Central memory CD4-positive, alpha-beta T cell (primary cell): ENCODE data around the gene CD300LF.

ENCODE experiments used
- DNase-seq: peaks from one replicate; pipeline ENCODE4 v3.0.0; 2022
- total RNA-seq, 3 experiments: gene quantifications; one replicate each; lab custom pipeline; 2026; lab: John Stamatoyannopoulos, UW

The CD300LF gene
- 0 reads per million in 3 experiments for total RNA-seq

DNA sequence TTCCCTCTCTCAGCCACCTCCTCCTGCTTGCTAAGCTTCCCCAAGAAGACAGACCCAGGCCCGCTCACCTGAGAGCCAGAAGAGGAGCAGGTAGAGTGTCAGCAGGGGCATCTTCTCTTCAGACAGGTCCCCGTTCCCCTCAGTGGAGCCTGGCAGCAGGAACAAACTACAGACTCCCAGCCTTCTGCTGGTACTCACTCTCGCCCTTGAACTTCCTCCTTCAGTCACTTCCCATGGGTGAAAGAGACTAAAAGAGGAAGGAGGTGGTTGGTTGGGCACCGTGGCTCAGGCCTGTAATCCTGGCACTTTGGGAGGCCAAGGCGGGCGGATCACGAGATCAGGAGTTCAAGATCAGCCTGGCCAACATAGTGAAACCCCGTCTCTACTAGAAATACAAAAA lies at the start of gene CD300LF:
CD300LF (minus strand) TSS at position 168 of the 400 bp plus-strand sequence; CDS start at position 111, 57 bp downstream.
- DNase-seq = no peak

DNA sequence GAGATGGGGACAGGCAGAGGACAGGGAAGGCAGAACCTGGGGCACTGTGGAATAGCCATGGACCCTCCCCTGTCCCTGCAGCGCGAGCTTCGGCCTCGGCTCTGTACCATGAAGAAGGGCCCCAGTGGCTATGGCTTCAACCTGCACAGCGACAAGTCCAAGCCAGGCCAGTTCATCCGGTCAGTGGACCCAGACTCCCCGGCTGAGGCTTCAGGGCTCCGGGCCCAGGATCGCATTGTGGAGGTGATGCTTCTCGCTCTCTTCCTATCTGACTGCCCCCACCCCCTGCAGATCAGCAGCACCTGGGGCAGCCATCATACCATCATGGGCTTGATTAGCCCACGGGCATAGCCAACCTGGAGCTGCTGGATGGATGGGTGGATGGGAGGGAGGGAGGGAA lies 49.2 kb upstream of the CD300LF start:
- no peak for DNase-seq

DNA sequence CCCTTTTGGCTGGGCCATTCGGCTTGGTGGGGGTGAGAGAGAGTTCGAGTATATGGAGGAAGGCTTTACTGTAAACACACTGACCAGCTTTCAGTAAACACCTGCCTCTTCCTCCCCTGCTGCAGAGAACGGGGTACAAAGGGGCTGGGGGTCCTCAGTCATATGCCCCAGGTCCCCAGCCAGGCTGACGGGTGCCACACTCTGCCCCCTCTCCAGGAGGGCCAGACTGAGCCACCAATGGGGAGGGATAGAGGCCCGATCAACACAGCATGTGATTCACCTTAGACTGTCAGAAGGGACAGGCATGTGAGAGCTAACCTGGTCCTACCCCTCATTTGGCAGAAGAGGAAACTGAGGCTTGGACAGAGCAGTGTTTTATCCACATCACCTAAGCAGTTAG lies 48.7 kb upstream of the CD300LF start:
- DNase-seq = no peak

DNA sequence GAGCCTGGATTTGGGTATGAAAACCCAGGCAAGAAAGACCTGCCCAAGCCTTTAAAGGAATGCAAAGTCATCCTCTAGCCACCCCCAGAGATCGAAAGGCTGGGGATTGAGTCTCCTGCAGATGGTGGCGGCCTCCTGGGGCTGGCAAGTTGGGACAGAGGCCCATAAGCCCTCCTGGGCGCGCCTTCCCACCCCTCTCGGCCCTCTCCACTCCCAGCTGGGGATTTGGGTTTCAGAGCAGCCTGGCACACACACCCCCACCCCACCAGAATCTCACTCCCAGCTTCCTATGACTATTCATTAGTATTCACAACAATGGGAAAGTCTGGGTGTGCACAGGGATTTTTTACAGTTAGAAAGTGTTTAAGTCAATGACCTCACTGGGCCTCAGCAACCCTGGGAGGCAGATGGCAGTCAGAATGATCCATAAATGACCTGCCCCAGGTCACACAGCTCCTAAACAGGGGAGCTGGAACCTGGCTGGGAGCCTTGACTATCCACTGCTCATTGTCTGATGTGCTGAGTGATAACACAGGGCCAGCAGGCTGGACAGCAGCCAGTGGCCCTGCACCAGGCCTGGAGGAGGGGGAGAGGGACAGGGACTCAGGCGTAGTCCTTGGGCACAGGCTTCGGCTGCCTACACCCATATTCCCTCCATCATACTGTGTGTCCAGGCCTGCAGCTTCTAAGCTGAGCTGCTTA lies 47.8 kb upstream of the CD300LF start:
- DNase-seq = no peak

DNA sequence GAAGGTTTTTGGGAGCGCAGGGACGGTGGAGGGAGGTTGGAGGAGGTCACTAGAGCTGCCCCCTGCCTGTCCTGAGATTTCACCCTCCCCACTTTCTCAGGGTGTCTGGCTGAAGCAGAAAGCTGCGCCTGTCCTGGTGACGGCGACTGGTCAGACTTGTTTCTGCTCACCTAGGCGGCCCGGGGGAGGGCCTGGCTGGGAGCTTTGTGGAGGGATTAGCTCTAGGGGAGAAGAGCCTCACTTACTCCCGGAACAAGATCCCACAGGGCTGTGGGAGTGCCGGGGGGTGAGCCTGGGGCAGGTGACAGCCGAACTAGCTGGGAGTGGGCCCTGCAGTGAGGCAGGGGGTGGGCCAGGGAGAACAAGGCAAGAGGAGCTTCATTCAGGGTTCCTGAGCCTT lies 47.2 kb upstream of the CD300LF start:
- DNase-seq = no peak

DNA sequence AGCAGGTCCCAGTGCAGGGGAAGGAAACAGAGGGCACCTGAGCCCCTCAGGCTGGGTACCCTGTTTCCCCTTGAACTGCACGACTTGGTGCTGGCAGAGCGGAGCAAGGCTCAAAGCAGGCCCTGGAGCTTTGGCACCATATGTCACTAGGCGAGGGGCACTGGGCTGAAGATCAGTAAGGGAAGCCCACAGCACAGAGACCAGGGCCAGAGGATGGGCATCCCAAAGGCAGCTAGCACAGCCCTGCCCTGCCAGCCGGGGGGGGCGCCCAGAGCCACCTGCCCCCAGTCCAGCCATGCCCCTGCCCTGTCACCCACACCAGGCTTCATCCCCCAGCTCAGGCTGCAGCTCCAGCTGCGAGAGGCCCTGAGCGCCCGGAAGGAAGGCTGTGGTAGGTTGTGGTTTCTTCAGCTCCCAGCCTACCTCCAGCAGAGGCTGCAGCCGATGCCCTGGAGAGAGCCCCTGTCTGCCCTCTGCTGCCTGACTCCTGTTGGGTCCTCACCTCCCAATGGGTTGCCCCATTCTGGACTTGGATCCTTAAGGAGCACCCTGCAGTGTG lies 46.6 kb upstream of the CD300LF start:
- DNase-seq = peak; percentile 64

DNA sequence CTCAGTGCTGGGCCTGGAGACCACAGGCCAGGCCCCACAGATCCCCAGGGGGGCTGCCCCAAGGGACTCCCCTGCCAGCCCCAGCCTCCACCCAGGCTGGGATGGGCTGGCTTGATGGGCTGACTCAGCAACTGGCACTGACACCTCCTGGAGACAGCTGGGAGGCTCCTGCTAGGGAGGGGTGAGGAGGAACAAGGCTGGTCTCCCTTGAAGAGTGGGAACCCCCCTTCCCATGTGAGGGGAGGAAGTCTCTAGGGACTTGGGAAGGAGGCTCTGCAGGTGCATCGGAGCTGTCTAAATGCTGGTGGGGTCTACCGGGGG lies 46.1 kb upstream of the CD300LF start:
- no peak for DNase-seq

DNA sequence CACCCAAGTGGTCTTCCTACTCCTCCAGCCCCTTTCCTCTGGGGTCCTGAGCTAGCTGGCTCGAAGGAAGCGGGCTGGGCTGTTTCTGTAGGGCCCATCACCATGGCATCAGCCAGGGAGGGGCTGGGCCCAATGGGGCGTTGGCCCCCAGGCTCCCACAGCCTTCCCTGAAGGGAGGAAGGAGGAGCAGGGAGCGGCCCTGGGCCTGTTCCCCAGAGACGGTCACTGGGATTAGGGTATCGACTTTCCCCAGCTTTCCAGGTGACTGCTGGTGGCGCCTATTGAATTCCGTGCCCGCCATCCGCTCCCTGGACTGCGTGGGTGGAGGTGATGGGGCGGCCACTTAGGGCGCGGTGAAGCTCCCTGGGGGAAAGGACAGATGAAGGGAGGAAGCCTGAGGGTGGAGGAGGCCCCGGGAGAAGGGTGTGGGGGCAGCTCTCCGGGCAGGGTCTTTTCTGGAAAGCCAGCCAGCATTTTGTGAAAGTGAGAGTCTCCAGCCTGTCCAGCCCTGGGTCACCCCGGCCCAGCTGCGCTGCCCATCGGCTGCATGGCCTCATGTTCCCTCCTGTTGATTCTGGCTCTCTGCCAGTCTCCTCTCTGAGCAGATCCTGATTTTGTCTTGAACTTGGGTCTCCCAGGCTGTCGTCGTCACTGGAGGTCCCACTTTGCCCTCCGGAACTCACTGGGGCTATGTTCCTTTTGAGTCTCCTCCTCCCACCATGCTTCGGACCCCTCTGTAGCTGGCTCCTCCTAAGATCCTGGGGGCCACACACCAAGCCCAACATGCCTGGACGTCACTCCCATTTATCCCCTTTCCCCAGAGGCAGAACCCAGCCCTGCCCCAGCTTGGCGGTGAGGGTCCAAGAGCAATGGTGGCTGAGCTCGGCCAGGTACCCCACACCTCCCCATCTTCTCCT lies 45.5 kb upstream of the CD300LF start:
- no peak for DNase-seq

DNA sequence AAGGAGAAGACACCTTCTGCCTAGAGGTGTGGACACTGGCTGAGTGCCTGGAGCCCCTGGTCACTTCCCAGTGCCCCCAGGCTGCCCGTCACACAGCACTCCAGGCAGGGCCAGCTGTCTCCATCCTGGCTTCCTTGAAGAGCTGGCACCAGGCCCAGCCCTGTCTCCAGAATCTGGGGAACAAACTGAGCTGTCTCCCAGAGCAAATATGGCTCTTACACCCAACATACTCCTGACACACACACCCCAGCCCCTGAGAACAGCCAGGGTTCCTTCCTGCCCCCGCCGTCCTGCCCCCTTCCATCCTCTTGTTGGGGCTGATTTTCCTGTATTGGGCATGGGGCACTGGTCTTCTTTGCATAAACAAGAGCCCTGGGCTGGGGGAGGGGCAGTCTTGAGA lies 44.8 kb upstream of the CD300LF start:
- no peak for DNase-seq

DNA sequence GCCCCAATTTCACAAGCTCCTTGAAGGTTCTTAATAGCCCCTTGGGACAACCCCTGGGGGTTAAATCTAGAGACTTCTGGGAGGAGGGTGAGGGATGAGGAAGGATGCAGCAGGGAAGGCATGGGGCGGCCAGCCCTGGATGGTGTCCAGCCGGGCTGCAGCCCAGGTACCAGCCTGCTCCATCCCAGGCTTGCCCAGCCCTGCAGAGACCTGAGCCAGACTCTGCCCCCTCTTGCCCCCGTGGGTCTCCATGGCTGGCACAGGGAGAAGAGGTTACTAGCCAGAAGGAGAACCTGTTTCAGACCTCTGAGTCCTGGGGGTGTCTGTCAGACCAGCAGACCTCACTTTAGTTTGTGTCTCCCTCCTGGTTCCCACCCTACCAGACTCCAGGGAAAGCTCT lies 44.2 kb upstream of the CD300LF start:
- no peak for DNase-seq

DNA sequence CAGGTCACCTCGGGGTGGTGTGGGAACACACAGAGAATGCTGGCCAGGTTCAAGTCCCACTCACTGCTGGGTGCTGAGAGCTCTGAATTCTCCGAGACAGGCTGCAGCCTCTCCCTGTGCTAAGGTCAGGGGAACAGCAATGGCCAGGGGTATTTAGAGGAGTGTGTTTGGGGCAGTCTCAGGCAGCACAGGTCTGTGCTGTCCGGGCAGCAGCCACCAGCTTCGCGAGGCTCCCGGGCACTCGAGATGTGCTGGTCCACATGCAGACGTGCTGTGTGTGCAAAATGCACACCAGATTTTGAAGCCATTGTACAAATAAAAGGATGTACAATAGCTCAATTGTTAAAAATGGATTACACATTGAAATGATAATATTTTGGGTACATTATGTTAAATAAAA lies 42.8 kb upstream of the CD300LF start:
- DNase-seq = no peak

DNA sequence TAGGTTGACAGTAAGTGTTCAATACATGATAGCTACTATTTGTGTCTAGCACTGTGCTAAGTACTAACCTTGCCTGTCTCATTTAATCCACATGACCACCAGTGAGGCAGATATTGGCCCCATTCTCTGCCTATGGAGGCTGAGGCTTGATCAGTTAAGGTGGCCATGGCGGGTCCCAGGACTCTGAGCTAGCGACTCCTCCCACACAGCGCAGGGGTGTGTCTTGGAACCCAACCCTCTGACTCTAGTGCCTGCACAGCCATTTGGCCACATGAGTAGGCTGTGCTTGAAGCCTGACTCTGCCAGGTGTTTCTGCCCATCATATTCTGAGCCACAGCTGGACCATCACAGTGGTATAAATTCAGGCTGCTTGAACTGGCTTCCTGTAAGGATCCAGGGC lies 42.1 kb upstream of the CD300LF start:
- DNase-seq = no peak

DNA sequence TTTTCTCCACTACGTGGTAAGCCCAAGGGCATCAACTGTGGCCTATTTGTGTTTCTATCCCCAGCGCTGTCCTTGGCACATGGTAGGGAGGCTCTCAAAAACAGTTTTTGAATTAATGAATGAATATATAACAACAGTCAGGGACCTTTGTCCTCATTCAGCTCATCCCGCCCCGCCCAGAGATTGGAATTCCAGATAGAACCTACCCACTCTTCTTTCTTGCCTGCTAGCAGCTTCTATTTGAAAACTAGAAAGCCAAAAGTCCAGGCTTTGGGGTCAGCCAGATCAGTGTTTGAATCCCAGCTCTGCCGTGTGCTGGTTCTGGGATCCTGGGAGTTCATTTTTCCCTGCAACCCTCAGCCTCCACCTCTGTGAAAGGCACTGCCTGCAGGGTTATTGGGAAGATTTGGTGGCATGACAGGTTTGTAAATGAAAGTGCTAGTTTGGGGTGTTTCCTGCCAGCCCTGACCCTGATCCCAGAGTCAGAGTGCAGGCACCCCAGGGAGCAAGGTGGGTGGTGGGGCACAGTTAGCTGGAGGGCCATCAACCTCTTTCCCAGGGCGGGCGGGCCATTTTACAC lies 40.2 kb upstream of the CD300LF start:
- DNase-seq = no peak

DNA sequence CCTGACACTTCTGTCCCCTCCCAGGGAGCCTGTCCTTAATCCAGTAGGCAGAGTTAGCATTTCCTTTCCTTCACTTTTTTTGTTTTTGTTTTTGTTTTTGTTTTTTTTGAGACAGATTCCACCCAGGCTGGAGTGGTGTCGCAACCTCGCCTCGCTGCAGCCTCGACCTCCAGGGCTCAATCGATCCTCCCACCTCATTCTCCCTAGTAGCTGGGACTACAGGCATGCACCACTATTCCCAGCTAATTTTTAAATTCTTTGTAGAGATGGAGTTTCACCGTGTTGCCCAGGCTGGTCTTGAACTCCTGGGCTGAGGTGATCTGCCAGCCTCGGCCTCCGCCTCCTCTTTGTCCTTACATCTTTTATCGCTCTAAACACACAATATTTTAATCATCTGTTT lies 39.7 kb upstream of the CD300LF start:
- DNase-seq = no peak

DNA sequence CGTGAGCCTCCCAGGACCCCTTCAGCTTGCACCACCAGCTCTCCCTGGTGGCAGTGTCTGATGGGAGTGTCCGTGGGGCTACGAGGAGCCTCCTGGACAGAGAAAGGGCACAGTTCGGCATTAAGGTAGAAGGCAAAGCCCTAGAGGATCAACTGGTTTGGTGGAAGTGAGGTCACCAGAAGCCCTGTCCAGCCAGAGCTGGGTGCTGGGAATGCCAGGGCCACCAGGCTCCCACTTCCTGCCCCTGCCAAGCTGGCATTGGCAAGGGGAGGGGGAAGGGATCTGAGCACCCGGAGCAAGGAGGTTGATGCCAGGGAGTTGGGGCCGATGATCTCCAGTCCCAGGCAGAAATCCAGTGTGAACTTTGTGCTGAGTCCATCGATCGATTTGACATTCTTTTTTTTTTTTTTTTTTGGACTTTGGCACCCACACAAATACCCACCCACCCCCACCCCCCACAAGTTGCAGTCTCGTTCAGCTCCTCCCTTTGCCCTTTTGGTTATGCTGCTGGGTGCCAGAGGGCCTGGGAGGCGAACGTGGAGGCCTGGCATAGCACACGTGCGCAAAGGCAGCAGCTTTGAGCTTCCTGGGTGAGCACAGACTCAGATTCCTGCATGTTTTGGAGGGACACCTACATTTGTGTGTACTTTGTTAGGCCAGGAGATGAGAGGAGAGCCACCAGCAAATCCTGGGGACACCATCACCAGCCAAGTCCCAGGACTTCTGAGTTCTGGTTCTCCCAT lies 37.8 kb upstream of the CD300LF start:
- no peak for DNase-seq

DNA sequence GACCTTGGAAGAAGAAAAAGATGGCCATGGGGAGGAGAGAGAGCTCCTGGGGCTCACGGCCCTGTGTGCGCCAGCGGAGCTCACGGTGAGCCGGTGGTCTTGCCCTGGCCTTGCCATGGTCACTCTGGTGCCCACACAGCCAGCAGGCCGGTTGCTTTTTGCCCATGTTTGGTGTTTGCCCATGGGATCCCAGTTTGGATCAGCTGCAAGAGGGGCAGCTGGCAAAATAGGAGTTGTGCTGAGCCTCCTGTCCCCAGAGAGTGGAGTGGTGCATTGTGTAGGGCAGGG lies 37.3 kb upstream of the CD300LF start:
- DNase-seq = no peak

DNA sequence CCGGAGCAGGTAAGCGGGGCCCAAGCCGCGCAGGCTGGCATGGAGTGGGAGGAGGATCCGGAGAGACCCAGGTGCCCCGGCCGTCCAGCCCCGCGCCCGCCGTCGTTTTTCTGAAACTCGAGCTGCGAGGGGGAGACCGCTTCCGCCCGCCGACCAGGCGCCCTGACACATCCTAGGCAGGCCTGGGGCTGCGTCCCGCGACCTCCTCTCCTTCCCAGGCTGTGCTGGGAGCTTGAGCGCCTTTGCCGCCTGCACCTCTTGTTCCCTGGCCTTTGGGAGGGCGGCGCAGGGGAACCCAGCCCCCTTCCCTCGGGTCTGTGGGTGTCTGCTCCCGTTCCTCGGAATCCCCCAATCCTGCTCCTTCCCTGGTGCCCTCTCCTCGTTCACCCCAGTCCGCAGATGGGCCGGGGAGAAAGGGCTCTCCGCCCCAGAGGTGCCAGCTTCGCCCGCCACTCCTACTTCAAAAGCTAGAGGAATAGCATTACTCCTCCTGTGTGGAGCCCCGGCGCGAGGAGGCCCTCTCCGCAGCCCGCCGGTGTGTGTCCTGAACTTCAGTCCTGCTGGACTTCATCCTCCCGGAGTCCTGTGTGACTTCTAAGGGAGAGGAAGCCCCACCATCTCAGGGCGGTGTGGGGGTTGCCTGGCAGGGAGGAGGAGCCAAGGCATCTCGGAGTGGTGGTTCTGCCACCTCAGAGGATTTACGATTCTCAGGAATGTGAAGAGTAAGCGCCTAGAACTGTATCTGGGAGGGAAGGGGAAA lies 36.7 kb upstream of the CD300LF start:
- peak; percentile 28 for DNase-seq

DNA sequence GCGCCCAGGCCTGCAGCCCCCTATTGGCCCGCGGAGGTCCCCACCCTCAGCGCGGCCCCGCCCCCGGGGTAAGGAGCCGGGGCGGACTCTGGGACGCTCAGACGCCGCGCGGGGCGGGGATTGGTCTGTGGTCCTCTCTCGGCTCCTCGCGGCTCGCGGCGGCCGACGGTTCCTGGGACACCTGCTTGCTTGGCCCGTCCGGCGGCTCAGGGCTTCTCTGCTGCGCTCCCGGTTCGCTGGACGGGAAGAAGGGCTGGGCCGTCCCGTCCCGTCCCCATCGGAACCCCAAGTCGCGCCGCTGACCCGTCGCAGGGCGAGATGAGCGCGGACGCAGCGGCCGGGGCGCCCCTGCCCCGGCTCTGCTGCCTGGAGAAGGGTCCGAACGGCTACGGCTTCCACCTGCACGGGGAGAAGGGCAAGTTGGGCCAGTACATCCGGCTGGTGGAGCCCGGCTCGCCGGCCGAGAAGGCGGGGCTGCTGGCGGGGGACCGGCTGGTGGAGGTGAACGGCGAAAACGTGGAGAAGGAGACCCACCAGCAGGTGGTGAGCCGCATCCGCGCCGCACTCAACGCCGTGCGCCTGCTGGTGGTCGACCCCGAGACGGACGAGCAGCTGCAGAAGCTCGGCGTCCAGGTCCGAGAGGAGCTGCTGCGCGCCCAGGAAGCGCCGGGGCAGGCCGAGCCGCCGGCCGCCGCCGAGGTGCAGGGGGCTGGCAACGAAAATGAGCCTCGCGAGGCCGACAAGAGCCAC lies 36.0 kb upstream of the CD300LF start, which contains the start of gene NHERF1:
NHERF1 (plus strand) TSS at position 100 of the 750 bp plus-strand sequence; CDS start at position 319, 219 bp downstream.
- peak; percentile 93 for DNase-seq

DNA sequence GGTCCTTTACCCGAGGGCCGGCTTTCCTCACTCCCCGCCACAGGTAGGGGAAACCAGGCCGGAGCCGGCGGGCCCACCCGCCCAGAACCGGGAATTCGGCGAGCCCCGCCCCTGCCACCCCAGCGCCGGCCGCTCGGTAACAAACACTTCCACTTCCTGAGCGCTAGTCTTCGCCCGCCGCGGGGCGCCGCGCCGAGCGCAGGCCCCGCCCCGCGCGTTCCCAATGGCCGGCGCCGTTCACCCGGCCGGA lies 35.5 kb upstream of the CD300LF start:
- no peak for DNase-seq

DNA sequence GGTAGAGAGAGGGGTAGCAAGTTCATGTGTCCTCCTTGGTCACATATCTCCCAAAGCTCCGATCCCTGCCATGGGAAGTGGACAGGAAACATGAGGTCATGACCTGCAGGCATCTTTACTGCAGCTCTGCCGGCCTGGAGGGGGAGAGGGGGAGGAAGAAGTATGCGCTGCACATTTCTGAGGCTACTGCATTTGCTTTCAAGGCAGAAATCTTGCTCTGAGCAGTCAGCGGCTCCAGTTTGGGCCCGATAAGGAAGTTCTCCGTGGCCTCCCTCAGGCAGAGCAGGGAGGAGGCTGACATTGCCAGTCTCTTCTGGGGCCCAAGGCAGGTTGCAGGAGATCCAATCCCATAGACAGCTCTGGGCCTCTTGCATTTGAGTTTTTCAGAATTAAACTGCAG lies 34.2 kb upstream of the CD300LF start:
- DNase-seq = no peak

DNA sequence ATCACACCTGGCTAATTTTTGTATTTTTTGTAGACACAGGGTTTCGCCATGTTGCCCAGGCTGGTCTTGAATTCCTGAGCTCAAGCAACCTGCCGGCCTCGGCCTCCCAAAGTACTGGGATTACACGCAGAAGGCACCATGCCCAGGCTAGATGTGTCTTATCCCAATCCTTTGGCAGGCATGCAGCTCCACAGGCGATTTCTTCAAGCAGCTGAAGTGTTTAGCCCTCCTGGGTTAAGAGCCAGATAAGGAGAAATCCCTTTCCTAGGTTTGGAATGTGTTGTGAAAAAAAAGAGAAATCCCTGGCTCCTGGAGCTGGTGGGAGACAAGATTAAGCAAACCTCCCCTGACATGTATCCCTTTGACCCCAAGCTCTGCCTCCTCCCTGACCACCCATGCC lies 33.7 kb upstream of the CD300LF start:
- no peak for DNase-seq
